HG02588 (cell line): Measurements from ENCODE around the gene LRGUK.

Source experiments
- ATAC-seq: cut with Tn5 transposase; IDR thresholded peaks from one replicate; pipeline ENCODE4 v1.9.1; 2021; ENCODE audit warnings: mild to moderate bottlenecking, moderate library complexity; ENCODE audit not compliant: unreplicated experiment

Gene LRGUK

DNA sequence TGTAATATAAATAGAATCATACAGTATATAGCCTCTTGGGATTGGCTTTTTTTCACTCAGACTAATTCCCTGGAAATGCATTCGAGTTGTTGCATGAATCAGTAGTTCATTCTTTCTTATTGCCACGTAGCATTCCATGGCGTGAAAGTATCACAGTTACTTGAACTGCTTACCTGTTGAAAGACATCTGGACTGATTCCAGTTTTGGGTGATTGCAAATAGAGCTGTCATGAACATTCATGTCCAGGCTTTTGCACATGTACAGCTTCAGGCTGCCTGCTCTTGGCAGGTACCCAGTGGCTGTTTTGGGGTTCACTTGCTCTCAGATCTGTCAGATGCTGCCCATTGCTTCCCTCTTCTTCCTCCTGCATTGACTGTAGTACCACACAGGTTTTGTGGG lies 54.9 kb downstream of the LRGUK start:
- ATAC-seq = no peak

DNA sequence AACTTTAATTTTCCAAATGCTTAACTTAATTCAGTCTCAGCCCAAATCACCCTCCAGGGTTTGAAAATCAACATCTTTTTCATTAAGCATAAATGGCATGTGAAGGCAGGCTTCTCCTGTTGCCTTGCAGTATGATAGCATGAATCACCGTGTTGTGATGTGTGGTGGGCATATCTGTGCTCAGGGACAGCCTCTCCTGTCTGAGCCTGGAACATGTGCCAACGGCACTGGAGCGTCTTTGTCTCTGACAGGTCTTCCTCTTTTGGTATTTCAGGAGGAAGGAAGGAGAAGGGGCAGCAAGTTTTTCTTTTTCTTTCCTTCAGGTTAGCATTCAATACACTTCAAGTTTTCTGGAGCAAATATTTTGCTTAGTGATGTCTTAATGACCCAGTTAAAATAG lies 57.6 kb downstream of the LRGUK start:
- no peak for ATAC-seq

GRCh38 chr7:134186027-134186426 lies 58.9 kb downstream of the LRGUK start:
- ATAC-seq = no peak

DNA sequence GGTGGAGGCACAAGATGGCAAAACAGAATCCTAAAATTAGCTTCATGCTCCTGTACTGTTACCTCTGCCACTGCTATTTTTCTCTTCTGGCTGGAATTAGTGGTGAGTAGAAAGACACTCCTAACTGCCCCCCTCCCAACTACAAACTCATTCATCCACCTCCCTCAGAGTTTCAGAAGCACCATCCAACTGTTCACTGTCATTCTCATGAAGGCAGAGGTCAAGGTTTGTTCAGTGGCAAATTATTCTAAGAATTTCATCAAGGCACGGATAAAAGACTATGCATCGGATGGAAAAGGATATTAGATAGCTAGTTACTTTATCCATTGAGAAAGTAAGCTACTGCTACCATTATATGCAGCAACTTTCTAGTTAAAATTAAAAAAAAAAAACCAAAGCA lies 59.7 kb downstream of the LRGUK start:
- ATAC-seq = no peak

DNA sequence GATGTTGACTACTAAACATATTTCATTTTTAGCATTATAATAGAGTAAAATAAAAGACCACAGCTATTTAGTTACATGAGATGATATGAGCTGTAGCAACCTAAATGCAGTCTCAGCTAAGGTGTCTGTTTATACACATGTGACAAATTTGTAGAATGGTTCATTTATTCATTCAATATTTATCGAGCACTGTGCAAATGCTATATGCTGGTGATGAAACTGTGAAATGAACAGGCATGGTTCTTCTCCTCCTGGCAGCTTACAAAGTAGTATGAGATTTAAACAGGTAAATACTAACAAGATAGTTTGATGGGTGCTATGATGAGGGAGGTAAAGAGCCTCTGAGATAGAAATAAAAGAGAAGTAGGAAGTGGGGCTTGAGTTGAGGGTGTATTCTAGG lies 60.8 kb downstream of the LRGUK start:
- ATAC-seq = no peak

DNA sequence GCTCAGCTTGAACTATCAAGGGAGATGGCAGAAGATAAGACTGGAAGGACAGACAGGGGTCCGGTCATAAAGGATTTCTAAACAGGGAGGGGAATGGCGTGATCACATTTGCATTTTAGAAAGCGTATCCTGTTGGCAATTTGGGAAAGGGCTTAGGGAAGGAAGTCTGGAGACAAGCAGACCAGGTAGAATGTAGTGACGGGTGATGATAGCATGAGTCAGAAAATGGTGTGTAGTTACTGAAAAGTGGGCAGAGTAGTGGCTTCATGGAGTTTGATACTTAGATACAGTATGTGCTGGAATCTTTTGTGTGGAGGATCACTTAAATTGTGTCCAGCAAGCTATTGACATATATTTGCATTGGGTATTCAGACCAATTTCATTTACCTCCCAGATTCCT lies 61.2 kb downstream of the LRGUK start:
- ATAC-seq = no peak

- no peak for ATAC-seq
Observed at GRCh38 chr7:134189559-134189958, 62.4 kb downstream of the LRGUK start.

GRCh38 chr7:134191876-134192275 lies 64.7 kb downstream of the LRGUK start:
- no peak for ATAC-seq

- no peak for ATAC-seq
Observed at GRCh38 chr7:134193240-134193639, 66.1 kb downstream of the LRGUK start.

GRCh38 chr7:134195252-134195651 lies 68.1 kb downstream of the LRGUK start:
- ATAC-seq = no peak

DNA sequence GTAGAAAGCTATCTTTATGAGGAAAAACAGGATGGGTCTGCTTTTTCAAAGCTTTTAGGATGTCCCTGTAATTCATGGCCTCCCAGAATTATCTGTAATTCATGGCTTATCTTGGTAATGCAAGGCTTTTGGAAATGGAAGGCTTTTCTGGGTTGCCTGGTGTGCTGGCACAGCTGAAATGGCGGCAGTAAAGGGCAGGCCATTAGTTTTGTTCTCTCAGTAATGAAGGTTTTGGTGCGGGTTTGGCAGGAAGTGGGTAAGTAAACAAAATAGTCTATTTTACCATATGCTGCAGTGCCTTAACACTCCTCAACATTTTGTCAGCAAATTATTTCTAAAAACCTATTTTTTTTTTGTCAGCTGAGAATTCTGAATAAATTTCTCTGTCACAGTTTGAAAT lies 69.3 kb downstream of the LRGUK start:
- ATAC-seq = no peak

DNA sequence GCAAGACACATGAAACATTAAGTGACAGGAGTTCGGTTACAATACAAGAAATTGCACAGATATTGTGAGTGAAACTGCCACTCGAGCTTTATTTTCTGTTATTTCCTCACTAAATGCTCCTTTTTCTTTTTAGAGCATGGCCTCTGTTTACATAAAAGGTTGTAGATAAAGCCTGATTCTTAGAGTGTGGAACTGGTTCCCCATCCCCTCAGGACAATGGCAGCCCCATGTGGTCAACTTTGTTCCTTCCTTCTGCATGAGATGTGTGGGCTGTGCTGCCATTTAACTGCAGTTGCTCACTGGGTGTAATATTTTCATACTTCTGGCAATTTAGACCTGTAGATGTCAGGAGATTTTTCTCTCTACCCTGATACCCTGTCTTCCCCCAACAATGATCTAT lies 70.2 kb downstream of the LRGUK start:
- ATAC-seq = no peak

- no peak for ATAC-seq
Observed at GRCh38 chr7:134200970-134201369, 73.8 kb downstream of the LRGUK start.

DNA sequence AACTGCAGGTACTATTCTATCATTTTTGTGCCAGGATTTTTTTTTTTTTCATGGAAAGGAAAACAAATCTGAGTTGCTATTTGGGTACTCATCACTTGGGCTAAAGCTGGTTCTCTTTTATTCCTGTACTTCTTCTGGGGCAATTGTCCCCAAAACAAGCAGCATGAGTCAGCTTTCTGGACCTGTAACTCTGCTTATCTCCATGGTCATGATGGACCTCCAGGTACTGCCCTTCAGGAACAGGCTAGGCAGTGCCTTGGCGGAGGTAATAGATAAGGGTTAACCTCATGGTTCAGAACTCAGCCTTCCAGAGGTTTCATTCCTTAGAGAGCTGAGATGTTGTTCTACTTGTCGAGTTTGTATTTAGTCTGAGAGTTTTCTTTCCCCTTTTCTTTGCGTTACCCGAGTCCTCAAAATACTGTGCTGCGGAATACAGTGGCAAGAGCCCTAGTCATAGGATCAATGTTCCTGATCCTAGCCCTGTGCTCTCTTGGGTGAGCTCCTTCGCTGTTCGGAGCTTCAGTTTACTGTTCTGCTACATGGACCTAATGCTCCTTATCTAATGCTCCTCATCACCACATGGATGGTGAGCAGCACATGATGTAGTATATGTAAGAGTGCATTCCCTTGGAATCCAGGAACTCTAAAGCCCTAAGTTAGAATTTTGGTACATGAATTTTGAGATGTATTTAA lies 74.6 kb downstream of the LRGUK start:
- no peak for ATAC-seq

- no peak for ATAC-seq
Observed at GRCh38 chr7:134203186-134203889, 76.2 kb downstream of the LRGUK start.

DNA sequence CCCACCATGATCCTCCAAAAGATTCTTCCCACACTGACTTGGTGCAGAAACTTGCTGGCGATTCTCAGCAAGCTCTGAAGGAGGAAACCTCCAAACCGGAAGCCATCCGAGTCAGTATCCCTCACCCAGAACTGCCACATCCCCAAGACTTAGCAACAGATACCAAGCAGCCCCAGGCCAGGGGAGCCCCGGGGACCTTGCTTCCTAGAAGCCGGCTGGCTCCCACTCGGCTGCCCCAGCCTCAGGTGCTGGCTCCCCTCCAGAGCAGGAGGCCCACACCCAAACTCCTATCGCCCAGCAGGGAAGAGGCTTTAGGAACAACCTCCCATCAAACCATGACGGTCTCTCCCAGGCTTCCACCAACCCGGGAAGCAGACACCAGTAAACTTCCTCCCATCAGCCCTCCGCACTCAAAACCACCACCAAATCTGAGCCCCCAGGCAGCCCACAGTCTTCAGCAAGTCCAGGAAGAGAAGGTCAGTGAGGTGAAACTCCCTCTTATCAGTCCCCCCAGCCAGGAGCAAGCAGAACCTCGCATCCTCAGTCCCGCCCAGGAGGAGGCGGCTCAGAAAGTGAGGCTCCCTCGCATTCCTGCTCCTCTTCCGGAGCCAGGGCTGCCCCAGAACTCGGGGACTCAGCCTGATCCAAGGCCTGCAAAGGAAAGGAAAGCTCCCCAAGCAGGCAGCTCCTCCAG lies 82.3 kb downstream of the LRGUK start:
- no peak for ATAC-seq

- ATAC-seq = no peak
Observed at GRCh38 chr7:134210227-134210626, 83.1 kb downstream of the LRGUK start.

GRCh38 chr7:134210976-134211663 lies 84.0 kb downstream of the LRGUK start:
- no peak for ATAC-seq

DNA sequence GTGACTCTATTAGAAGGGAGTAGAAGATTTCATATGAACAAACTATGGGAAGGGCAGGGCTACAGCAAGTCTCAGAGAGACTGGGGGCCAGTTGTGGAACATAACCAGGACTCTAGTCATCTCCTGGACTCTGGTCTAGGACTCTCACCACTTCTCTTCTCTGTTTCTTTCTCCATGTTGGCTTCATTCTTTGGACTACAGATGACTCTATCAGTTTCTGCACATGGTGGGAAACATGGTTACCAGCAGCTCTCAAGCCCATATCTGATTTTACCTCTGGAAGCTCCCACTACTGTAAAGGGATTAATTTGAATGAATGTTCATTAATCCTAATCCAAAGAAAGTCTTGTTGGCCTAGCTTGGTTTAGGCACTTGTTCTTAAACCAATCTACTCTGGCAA lies 84.7 kb downstream of the LRGUK start:
- ATAC-seq = no peak

DNA sequence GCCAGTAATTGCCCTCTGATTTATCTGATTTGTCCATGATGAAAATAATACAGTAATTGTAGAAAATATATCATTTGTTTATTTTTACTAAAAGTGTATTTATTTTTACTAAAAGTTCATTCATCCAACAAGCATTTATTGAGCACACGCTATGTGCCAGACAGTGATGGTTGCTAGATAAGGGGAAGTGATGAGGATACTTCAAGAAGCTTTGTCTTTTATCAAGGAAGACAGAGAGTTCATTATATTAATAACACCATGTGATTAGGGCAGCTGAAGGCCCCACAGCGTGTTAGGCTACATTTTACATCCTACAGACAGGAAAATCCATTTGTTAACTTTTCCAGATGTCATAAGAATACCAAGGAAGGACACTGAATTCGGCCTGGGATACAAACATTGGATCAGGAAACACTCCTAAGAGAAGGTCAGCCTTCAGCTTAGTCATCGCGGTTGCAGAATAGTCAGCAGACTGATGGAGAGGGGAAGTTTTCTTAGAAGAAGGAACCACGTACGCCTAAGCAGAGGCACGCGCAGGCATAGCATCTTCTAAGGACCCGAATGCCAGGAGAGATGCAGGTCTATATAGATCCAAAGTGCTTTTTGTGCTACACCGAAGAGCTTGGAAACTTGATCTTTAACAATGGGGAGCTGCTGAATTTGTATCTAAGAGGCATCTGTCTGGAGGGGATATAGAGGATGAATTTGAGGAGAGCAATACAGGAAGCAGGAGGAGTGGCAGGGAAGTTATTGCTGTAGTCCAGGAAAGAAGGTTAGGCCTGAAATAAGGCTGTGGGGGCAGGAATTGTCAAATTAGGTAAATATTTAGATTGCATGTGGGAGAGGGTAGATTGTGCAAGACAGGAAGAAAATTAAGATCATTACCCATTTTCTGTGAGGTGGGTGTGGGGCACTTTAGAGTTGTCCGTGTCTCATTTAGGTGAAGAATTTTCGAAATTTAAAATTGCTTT lies 85.7 kb downstream of the LRGUK start:
- ATAC-seq = no peak
